HG03139 (cell line): ENCODE results near the gene ASPA.
"Not testable (repeated sequence)": the region's sequence is repeated elsewhere in the genome, so short reads cannot be mapped to it uniquely, and the experiment has no call there.

Experiments
- ATAC-seq: cut with Tn5 transposase; IDR thresholded peaks from one replicate; pipeline ENCODE4 v1.9.1; 2021; ENCODE audit not compliant: unreplicated experiment

Gene ASPA

GRCh38 chr17:3507071-3507470 lies 31.3 kb downstream of the ASPA start:
- ATAC-seq, result no peak

GRCh38 chr17:3507869-3508268 lies 32.1 kb downstream of the ASPA start:
- no peak for ATAC-seq

- ATAC-seq, result no peak
Measured at GRCh38 chr17:3510090-3510489, 34.3 kb downstream of the ASPA start.

- ATAC-seq, result no peak
Measured at GRCh38 chr17:3511852-3512504, 36.2 kb downstream of the ASPA start.

GRCh38 chr17:3512505-3513171 lies 36.8 kb downstream of the ASPA start:
- no peak for ATAC-seq

- ATAC-seq, result no peak
Measured at GRCh38 chr17:3513305-3514035, 37.7 kb downstream of the ASPA start.

- not testable (repeated sequence) for ATAC-seq
Measured at GRCh38 chr17:3514167-3514566, 38.4 kb downstream of the ASPA start.

- ATAC-seq, result no peak
Measured at GRCh38 chr17:3514873-3515272, 39.1 kb downstream of the ASPA start.

GRCh38 chr17:3519472-3519871 lies 43.7 kb downstream of the ASPA start:
- ATAC-seq, result not testable (repeated sequence)

- ATAC-seq, result no peak
Measured at GRCh38 chr17:3524024-3524423, 48.2 kb downstream of the ASPA start.

- ATAC-seq, result no peak
Measured at GRCh38 chr17:3526491-3526890, 50.7 kb downstream of the ASPA start.

GRCh38 chr17:3526971-3527370 lies 51.2 kb downstream of the ASPA start:
- ATAC-seq, result no peak

GRCh38 chr17:3527468-3527867 lies 51.7 kb downstream of the ASPA start:
- ATAC-seq, result no peak

- ATAC-seq, result no peak
Measured at GRCh38 chr17:3527896-3528295, 52.1 kb downstream of the ASPA start.

- no peak for ATAC-seq
Measured at GRCh38 chr17:3528403-3528851, 52.6 kb downstream of the ASPA start.

- no peak for ATAC-seq
Measured at GRCh38 chr17:3528880-3529511, 53.2 kb downstream of the ASPA start.

- no peak for ATAC-seq
Measured at GRCh38 chr17:3529817-3530741, 54.3 kb downstream of the ASPA start.

GRCh38 chr17:3531266-3532101 lies 55.7 kb downstream of the ASPA start:
- no peak for ATAC-seq

- ATAC-seq, result no peak
Measured at GRCh38 chr17:3532106-3532858, 56.5 kb downstream of the ASPA start.
